Esophagus muscularis mucosa (tissue), 4 donors: ENCODE measurements around the gene LRIF1. TPM values are rescaled to one million over a fixed set of nuclear protein-coding genes. Genes with fewer than 3 reads are reported as not detected.

Source experiments
- DNase-seq: peaks from one replicate; pipeline ENCODE4 v3.0.0-alpha.2; 2017; ENCODE audit errors: extremely low spot score
- H3K27ac ChIP-seq, 4 donors: fragments of 200-600 bp; sonication (generic); replicated peaks in 1 of 4; 1 replicate in 3 of 4; 2 replicates in 1 of 4; pipeline ENCODE4 v1.5.1; 2016 to 2019; ENCODE audit warnings: mild to moderate bottlenecking in 1 of 4
- H3K27me3 ChIP-seq, 4 donors: fragments of 200-600 bp; sonication (generic); one replicate each; pipeline versions ENCODE4 v1.5.1 to v1.6.0; 2016 to 2019
- H3K36me3 ChIP-seq, 4 donors: fragments of 200-600 bp; sonication (generic); one replicate each; pipeline ENCODE4 v1.5.1; 2016 to 2019
- H3K4me1 ChIP-seq, 4 donors: fragments of 200-600 bp; sonication (generic); one replicate each; pipeline ENCODE4 v1.5.1; 2016 to 2019
- H3K4me3 ChIP-seq, 4 donors: fragments of 200-600 bp; sonication (generic); 1 replicate in 2 of 4; 2 replicates in 2 of 4; pipeline ENCODE4 v1.5.1; 2016 to 2019; ENCODE audit warnings: mild to moderate bottlenecking in 4 of 4, moderate library complexity in 1 of 4
- H3K9me3 ChIP-seq, 4 donors: fragments of 200-600 bp; sonication (generic); 1 replicate in 3 of 4; 2 replicates in 1 of 4; pipeline ENCODE4 v1.5.1; 2016 to 2019
- EP300 ChIP-seq: sonication (generic); formaldehyde crosslinking; IDR thresholded peaks from one replicate; pipeline ENCODE4 v1.6.1; 2017; ENCODE audit warnings: antibody characterized with exemption
- POLR2A ChIP-seq: fragments of 450-650 bp; IDR thresholded peaks from one replicate; pipeline ENCODE4 v1.6.1; 2017; ENCODE audit warnings: antibody characterized with exemption, moderate library complexity, mild to moderate bottlenecking, low read depth
- POLR2AphosphoS5 ChIP-seq, 2 donors: sonication (generic); formaldehyde crosslinking; IDR thresholded peaks; one replicate each; pipeline ENCODE4 v1.6.1; 2017; ENCODE audit warnings: antibody characterized with exemption in 2 of 2
- WGBS: methylation state at CpG from one replicate; pipeline ENCODE4 v1.1.5; 2018; 5-methylcytosine and 5-hydroxymethylcytosine counted together
- intact Hi-C: fragments of 100-400 bp; cut with DNase I; formaldehyde crosslinking; loops from one replicate; pipeline ENCODE4 v1.15.1; 2023
- total RNA-seq, 4 donors: library from RNA; depleted of rRNA; stranded (reverse); fragments of >200 nt; gene quantifications; one replicate each; pipeline versions ENCODE4 v1.1.0 to v1.2.1, GENCODE V29; 2016
- TF ChIP-seq, protein P1 (sequence below), 3 experiments: fragments of 200-600 bp in 2 of 3; fragments of 450-650 bp in 1 of 3; sonication (generic) in 2 of 3; IDR thresholded peaks; one replicate each; pipeline ENCODE4 v1.5.1; 2017 to 2019; ENCODE audit warnings: antibody characterized with exemption in 3 of 3, mild to moderate bottlenecking in 2 of 3, moderate library complexity in 1 of 3

The LRIF1 gene
- total RNA-seq, 4 donors from 2014 or later: 4.5 to 8.3 (median 6.6) TPM

DNA sequence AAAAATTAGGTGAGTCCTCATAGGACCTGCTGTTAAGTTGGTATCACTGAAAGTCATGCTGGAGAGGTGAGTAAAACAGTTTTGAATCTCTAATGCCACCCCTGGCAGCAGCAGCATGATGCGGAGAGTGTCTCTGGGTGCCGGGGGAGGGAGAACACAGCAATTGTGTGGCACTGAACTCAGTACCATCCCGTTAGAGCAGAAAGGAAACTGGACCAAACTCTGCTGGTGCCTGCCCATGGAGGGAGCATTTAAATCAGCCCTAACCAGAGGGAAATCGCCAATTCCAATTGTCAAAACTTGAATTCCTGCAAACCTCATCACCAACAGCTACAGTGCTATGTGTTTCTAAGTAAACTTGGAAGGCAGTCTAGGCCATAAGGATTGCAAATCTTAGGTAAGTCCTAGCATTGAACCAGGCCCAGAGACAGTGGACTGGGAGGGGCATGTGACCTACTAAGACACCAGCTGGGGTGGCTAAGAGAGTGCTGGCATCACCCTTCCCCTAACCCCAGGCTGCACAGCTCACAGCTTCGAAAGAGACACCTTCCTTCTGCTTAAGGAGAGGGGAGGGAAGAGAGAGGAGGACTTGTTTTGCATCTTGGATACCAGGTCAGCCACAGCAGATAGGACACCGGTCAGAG lies 60.8 kb downstream of the LRIF1 start:
- no peak overlapping the region for H3K4me3 ChIP-seq
- no peaks in the 10 kb centered on the region for H3K27me3 ChIP-seq
- TF ChIP-seq, protein P1, sequence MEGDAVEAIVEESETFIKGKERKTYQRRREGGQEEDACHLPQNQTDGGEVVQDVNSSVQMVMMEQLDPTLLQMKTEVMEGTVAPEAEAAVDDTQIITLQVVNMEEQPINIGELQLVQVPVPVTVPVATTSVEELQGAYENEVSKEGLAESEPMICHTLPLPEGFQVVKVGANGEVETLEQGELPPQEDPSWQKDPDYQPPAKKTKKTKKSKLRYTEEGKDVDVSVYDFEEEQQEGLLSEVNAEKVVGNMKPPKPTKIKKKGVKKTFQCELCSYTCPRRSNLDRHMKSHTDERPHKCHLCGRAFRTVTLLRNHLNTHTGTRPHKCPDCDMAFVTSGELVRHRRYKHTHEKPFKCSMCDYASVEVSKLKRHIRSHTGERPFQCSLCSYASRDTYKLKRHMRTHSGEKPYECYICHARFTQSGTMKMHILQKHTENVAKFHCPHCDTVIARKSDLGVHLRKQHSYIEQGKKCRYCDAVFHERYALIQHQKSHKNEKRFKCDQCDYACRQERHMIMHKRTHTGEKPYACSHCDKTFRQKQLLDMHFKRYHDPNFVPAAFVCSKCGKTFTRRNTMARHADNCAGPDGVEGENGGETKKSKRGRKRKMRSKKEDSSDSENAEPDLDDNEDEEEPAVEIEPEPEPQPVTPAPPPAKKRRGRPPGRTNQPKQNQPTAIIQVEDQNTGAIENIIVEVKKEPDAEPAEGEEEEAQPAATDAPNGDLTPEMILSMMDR (IDR thresholded peaks at IDR 0.05): no peak
- TF ChIP-seq POLR2A (no peak), EP300 (no peak), POLR2AphosphoS5 (IDR thresholded peaks at IDR 0.05) (no peak)
- H3K9me3 ChIP-seq: no peaks in the 10 kb centered on the region
- DNase-seq: no peak
- no peak overlapping the region for H3K27ac ChIP-seq
- 80% methylated on average over 6 of the region's 6 CpGs for WGBS
- intact Hi-C loops: no loop called here
- H3K36me3 ChIP-seq: no peaks in the 10 kb centered on the region
- H3K4me1 ChIP-seq: no peaks in the 10 kb centered on the region

DNA sequence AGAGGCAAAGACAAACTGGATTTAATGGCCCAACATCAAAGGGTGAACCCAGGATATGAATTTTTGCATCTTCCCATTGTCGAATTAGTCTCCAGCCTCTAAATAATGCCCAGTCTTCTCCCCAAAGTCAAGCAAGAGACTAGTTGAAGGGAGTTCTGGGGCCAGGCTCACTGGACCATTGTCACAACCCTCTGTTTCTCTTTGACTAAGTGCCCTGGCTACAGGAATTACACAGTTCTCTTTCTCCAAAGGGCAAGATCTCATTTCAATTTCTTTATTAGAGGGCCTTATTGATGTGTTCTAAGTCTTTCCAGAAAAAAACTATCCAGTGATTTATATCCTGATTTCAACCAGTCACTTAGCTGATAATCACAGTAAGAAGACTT lies 64.3 kb downstream of the LRIF1 start:
- intact Hi-C loops: no loop called here
- 94% methylated on average over 1 of the region's 1 CpG for WGBS
- no peaks in the 10 kb centered on the region for H3K9me3 ChIP-seq
- no peaks in the 10 kb centered on the region for H3K27me3 ChIP-seq
- no peak for DNase-seq
- no peak overlapping the region for H3K27ac ChIP-seq
- no peak overlapping the region for H3K4me3 ChIP-seq
- H3K4me1 ChIP-seq: no peaks in the 10 kb centered on the region
- TF ChIP-seq, protein P1 (IDR thresholded peaks at IDR 0.05): no peak
- TF ChIP-seq POLR2AphosphoS5 (IDR thresholded peaks at IDR 0.05) (no peak), POLR2A (no peak), EP300 (no peak)
- no peaks in the 10 kb centered on the region for H3K36me3 ChIP-seq

DNA sequence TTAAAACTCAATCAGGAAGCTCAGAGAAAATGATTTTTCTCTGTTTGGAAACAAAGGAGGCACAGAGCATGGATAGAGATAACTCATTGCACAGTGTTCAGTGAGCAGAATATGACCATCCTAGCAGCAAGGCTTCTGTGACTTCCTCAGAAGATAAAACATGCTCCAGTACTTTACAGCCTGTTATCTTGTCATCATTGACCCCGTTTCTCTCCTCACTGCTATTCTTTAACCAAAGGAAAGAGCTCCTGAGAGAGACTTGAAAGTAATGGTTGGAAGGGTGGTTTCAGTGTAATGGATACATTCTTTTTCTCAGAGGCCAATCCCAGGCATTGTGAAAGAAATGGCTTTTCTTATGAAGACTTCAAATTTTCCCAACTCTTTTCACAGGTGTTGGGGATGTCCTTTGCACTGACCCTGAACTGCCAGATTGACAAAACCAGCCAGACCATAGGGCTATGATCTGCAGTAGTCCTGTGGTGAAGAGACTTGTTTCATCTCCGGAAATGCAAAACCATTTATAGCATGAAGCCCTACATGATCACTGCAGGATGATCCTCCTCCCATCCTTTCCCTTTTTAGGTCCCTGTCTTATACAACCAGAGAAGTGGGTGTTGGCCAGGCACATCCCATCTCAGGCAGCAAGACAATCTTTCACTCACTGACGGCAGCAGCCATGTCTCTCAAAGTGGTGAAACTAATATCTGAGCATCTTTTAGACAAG lies 64.8 kb downstream of the LRIF1 start:
- Histone ChIP-seq H3K36me3 (no peaks in the 10 kb centered on the region), H3K9me3 (no peaks in the 10 kb centered on the region), H3K4me1 (no peaks in the 10 kb centered on the region), H3K27me3 (no peaks in the 10 kb centered on the region), H3K27ac (no peak overlapping the region), H3K4me3 (no peak overlapping the region)
- TF ChIP-seq EP300: no peak
- TF ChIP-seq, protein P1 (IDR thresholded peaks at IDR 0.05): no peak
- TF ChIP-seq POLR2AphosphoS5 (IDR thresholded peaks at IDR 0.05): no peak
- no peak for TF ChIP-seq POLR2A
- no peak for DNase-seq
- WGBS: 66% methylated on average over 3 of the region's 3 CpGs
- intact Hi-C loops: no loop called here

DNA sequence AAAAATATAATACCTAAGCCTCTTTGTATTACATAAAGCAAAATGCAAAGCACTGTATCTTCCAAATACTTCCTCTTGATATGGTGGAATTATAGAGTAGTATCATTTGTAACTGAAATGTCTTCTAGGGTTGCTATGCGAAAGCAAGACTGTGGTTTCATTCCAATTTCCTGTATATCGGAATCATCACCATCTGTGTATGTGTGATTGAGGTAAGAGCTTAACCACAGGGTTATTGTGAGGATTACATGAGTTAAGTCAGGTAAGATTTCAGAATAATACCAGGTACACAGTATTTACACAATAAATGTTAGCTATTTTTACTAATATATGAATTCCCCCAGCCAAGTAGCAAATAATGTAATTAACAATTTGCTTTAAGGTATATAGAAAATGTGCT lies 66.0 kb downstream of the LRIF1 start:
- Histone ChIP-seq H3K36me3 (no peaks in the 10 kb centered on the region), H3K4me1 (no peaks in the 10 kb centered on the region), H3K9me3 (peaks cover 0 to 6% (median 0%) of the 10 kb centered on the region in 4 donors), H3K4me3 (no peak overlapping the region), H3K27me3 (no peaks in the 10 kb centered on the region), H3K27ac (no peak overlapping the region)
- intact Hi-C loops: no loop called here
- no peak for TF ChIP-seq POLR2A
- TF ChIP-seq, protein P1 (IDR thresholded peaks at IDR 0.05): no peak
- no peak for TF ChIP-seq EP300
- TF ChIP-seq POLR2AphosphoS5 (IDR thresholded peaks at IDR 0.05): no peak
- WGBS: 84% methylated on average over 2 of the region's 2 CpGs
- no peak for DNase-seq

Other genes starting within 250 kb of the LRIF1 start
- gene CD53, start 90.8 kb downstream of the LRIF1 start, total RNA-seq: 10 to 100 TPM; 17.0 to 62.0 (median 18.4) TPM
- gene DRAM2, start 176.2 kb upstream of the LRIF1 start, total RNA-seq: 10 to 100 TPM; 28.7 to 31.6 (median 30.0) TPM
- gene CEPT1, start 176.3 kb upstream of the LRIF1 start, total RNA-seq: 10 to 100 TPM; 20.2 to 27.0 (median 23.7) TPM
- gene DENND2D, start 236.7 kb upstream of the LRIF1 start, total RNA-seq: 10 to 100 TPM in 1 of 4 donors, 1 to 10 TPM in 3; 4.0 to 13.8 (median 5.2) TPM